Duodenal mucosa (tissue), 2 donors: ENCODE measurements around the gene GSTP1.
A peak's percentile ranks its signal among the peaks of the same experiment; 100 is the strongest.

ENCODE experiments used
- H3K27ac ChIP-seq: one replicate; pipeline ENCODE4 v1.7.0; 2013; ENCODE audit warnings: low read depth, low read length
- H3K27me3 ChIP-seq, 2 donors: one replicate each; pipeline ENCODE4 v1.7.0; 2013; ENCODE audit warnings: low read length in 2 of 2, control low read depth in 1 of 2; ENCODE audit not compliant: insufficient read depth in 2 of 2, control insufficient read depth in 1 of 2
- H3K36me3 ChIP-seq, 2 donors: one replicate each; pipeline ENCODE4 v1.7.0; 2013; ENCODE audit warnings: low read length in 2 of 2, control low read depth in 1 of 2; ENCODE audit not compliant: insufficient read depth in 2 of 2, control insufficient read depth in 1 of 2
- H3K4me1 ChIP-seq, 2 donors: one replicate each; pipeline ENCODE4 v1.7.0; 2013; ENCODE audit warnings: low read length in 2 of 2, control low read depth in 1 of 2; ENCODE audit not compliant: insufficient read depth in 2 of 2, control insufficient read depth in 1 of 2
- H3K4me3 ChIP-seq, 2 donors: one replicate each; pipeline ENCODE4 v1.7.0; 2013; ENCODE audit warnings: low read length in 2 of 2, low read depth in 1 of 2
- H3K9ac ChIP-seq, 2 donors: one replicate each; pipeline ENCODE4 v1.7.0; 2013; ENCODE audit warnings: low read length in 2 of 2, low read depth in 1 of 2
- H3K9me3 ChIP-seq, 2 donors: one replicate each; pipeline ENCODE4 v1.7.0; 2013; ENCODE audit warnings: low read length in 2 of 2, control low read depth in 1 of 2; ENCODE audit not compliant: control insufficient read depth in 1 of 2

GSTP1 gene

GRCh38 chr11:67606093-67606491 is 22.5 kb downstream of the GSTP1 start:
- peaks cover 15 to 26% of the 10 kb centered on the region in 2 donors for H3K36me3 ChIP-seq
- H3K27me3 ChIP-seq: no peaks in the 10 kb centered on the region
- no peak overlapping the region for H3K27ac ChIP-seq
- H3K4me1 ChIP-seq: peaks cover 12 to 14% of the 10 kb centered on the region in 2 donors
- peak overlapping the region; percentile 80 to 100 for H3K4me3 ChIP-seq
- H3K9me3 ChIP-seq: no peaks in the 10 kb centered on the region
- H3K9ac ChIP-seq: peak overlapping the region; percentile 3 to 53

GRCh38 chr11:67606492-67607295 is 23.1 kb downstream of the GSTP1 start, which contains the start of gene NDUFV1:
NDUFV1 (plus strand) TSS chr11:67606936; CDS start chr11:67607005, 69 bp downstream.
- H3K4me3 ChIP-seq: peak within 1 kb of the TSS; percentile 80 to 100
- peak within 1 kb of the TSS; percentile 81 to 99 for H3K9ac ChIP-seq
- peak within 1 kb of the TSS; percentile 86 for H3K27ac ChIP-seq

GRCh38 chr11:67607507-67607906 is 23.9 kb downstream of the GSTP1 start:
- Histone ChIP-seq H3K27ac (no peak overlapping the region), H3K9ac (peak overlapping the region; percentile 81 to 99), H3K27me3 (no peaks in the 10 kb centered on the region), H3K4me1 (peaks cover 12 to 14% of the 10 kb centered on the region in 2 donors), H3K4me3 (peak overlapping the region; percentile 80 to 100), H3K9me3 (no peaks in the 10 kb centered on the region), H3K36me3 (peaks cover 19 to 40% of the 10 kb centered on the region in 2 donors)

More at GRCh38 chr11:67606492-67607295, 23.1 kb downstream of the GSTP1 start, which contains the start of gene NDUFV1:
- no peaks in the 10 kb centered on the region for H3K9me3 ChIP-seq
- H3K36me3 ChIP-seq: peaks cover 16 to 32% of the 10 kb centered on the region in 2 donors
- peaks cover 12 to 14% of the 10 kb centered on the region in 2 donors for H3K4me1 ChIP-seq
- H3K27me3 ChIP-seq: no peaks in the 10 kb centered on the region

GRCh38 chr11:67608486-67608885 is 24.9 kb downstream of the GSTP1 start:
- Histone ChIP-seq H3K9ac (no peak overlapping the region), H3K27me3 (no peaks in the 10 kb centered on the region), H3K36me3 (peaks cover 19 to 46% of the 10 kb centered on the region in 2 donors), H3K4me1 (peaks cover 15 to 16% of the 10 kb centered on the region in 2 donors), H3K27ac (no peak overlapping the region), H3K4me3 (no peak overlapping the region), H3K9me3 (no peaks in the 10 kb centered on the region)

GRCh38 chr11:67609316-67609715 is 25.7 kb downstream of the GSTP1 start:
- peaks cover 19 to 46% of the 10 kb centered on the region in 2 donors for H3K36me3 ChIP-seq
- peaks cover 23% of the 10 kb centered on the region in 2 donors for H3K4me1 ChIP-seq
- H3K9ac ChIP-seq: no peak overlapping the region
- no peaks in the 10 kb centered on the region for H3K9me3 ChIP-seq
- H3K4me3 ChIP-seq: no peak overlapping the region
- H3K27ac ChIP-seq: no peak overlapping the region
- H3K27me3 ChIP-seq: no peaks in the 10 kb centered on the region

GRCh38 chr11:67610302-67610868 is 26.8 kb downstream of the GSTP1 start:
- Histone ChIP-seq H3K36me3 (peaks cover 19 to 46% of the 10 kb centered on the region in 2 donors), H3K9me3 (no peaks in the 10 kb centered on the region), H3K27ac (no peak overlapping the region), H3K4me1 (peaks cover 26 to 31% of the 10 kb centered on the region in 2 donors), H3K9ac (no peak overlapping the region), H3K4me3 (no peak overlapping the region), H3K27me3 (no peaks in the 10 kb centered on the region)

GRCh38 chr11:67611165-67611564 is 27.6 kb downstream of the GSTP1 start:
- peaks cover 19 to 46% of the 10 kb centered on the region in 2 donors for H3K36me3 ChIP-seq
- peaks cover 0 to under 1% of the 10 kb centered on the region in 2 donors for H3K27me3 ChIP-seq
- no peak overlapping the region for H3K9ac ChIP-seq
- no peak overlapping the region for H3K27ac ChIP-seq
- H3K4me1 ChIP-seq: peaks cover 26 to 34% of the 10 kb centered on the region in 2 donors
- H3K9me3 ChIP-seq: no peaks in the 10 kb centered on the region
- H3K4me3 ChIP-seq: no peak overlapping the region

- H3K4me1 ChIP-seq: peaks cover 30 to 32% of the 10 kb centered on the region in 2 donors
- H3K27me3 ChIP-seq: peaks cover 0 to 8% of the 10 kb centered on the region in 2 donors
- no peak overlapping the region for H3K9ac ChIP-seq
- H3K27ac ChIP-seq: no peak overlapping the region
- no peak overlapping the region for H3K4me3 ChIP-seq
- H3K9me3 ChIP-seq: no peaks in the 10 kb centered on the region
- peaks cover 19 to 46% of the 10 kb centered on the region in 2 donors for H3K36me3 ChIP-seq
Measured at GRCh38 chr11:67611704-67612587, 28.3 kb downstream of the GSTP1 start.

GRCh38 chr11:67612751-67613150 is 29.1 kb downstream of the GSTP1 start:
- no peak overlapping the region for H3K27ac ChIP-seq
- H3K4me3 ChIP-seq: no peak overlapping the region
- no peak overlapping the region for H3K9ac ChIP-seq
- H3K36me3 ChIP-seq: peaks cover 19 to 46% of the 10 kb centered on the region in 2 donors
- peaks cover 0 to 8% of the 10 kb centered on the region in 2 donors for H3K27me3 ChIP-seq
- H3K9me3 ChIP-seq: no peaks in the 10 kb centered on the region
- peaks cover 25 to 26% of the 10 kb centered on the region in 2 donors for H3K4me1 ChIP-seq
